Adrenal gland (tissue), 12 donors: Measurements from ENCODE around the gene TNFRSF19. TPM values are rescaled to one million over a fixed set of nuclear protein-coding genes. Genes with fewer than 3 reads are reported as not detected.

Experiments
- DNase-seq, 7 donors: peaks; one replicate each; pipeline ENCODE4 v3.0.0-alpha.2; 2019 to 2020
- H3K27ac ChIP-seq, 5 donors: fragments of 200-600 bp; sonication (generic) in 4 of 5; 1 replicate in 3 of 5; 2 replicates in 2 of 5; pipeline versions ENCODE4 v1.5.1 to v1.8.0; 2016 to 2020; ENCODE audit warnings: mild to moderate bottlenecking in 1 of 5
- H3K27me3 ChIP-seq: fragments of 200-600 bp; 2 replicates; pipeline ENCODE4 v1.8.0; 2021
- H3K36me3 ChIP-seq, 2 donors: fragments of 200-600 bp; replicated peaks in 1 of 2; 1 replicate in 1 of 2; 2 replicates in 1 of 2; pipeline versions ENCODE4 v1.5.1 to v1.8.0; 2018 to 2022
- H3K4me1 ChIP-seq, 2 donors: fragments of 200-600 bp; replicated peaks in 1 of 2; 1 replicate in 1 of 2; 2 replicates in 1 of 2; pipeline versions ENCODE4 v1.5.1 to v1.8.0; 2018 to 2021
- H3K4me3 ChIP-seq, 4 donors: fragments of 200-600 bp; sonication (generic) in 3 of 4; one replicate each; pipeline ENCODE4 v1.5.1; 2016 to 2018
- H3K9me3 ChIP-seq, 3 donors: fragments of 200-600 bp; sonication (generic) in 1 of 3; replicated peaks in 1 of 3; 1 replicate in 2 of 3; 2 replicates in 1 of 3; pipeline versions ENCODE4 v1.5.1 to v1.8.0; 2016 to 2021
- CTCF ChIP-seq, 6 experiments: fragments of 450-650 bp in 4 of 6; fragments of 200-600 bp in 2 of 6; sonication (generic) in 1 of 6; IDR thresholded peaks; 1 replicate in 5 of 6; 2 replicates in 1 of 6; pipeline versions ENCODE4 v1.5.1 to v1.8.0; 2016 to 2021; ENCODE audit warnings: antibody characterized with exemption in 6 of 6, mild to moderate bottlenecking in 2 of 6, moderate library complexity in 1 of 6
- POLR2A ChIP-seq, 2 donors: fragments of 450-650 bp; IDR thresholded peaks; one replicate each; pipeline ENCODE4 v1.6.1; 2017; ENCODE audit warnings: antibody characterized with exemption in 2 of 2, mild to moderate bottlenecking in 2 of 2, moderate library complexity in 1 of 2
- WGBS, 4 donors: extraction: QIAGEN DNeasy Blood & Tissue Kit in 2 of 4; methylation state at CpG; one replicate each; pipeline versions ENCODE4 v1.1.5 to v1.1.7; 2013 to 2017; 5-methylcytosine and 5-hydroxymethylcytosine counted together
- intact Hi-C, 2 donors: fragments of 100-400 bp; cut with DNase I; formaldehyde crosslinking; loops; one replicate each; pipeline versions ENCODE4 v1.14.1 to v1.15.0; 2022 to 2023
- polyA plus RNA-seq, 3 donors: library from polyadenylated mRNA; stranded (reverse); fragments of 200-250 nt in 2 of 3; fragments of 350-450 nt in 1 of 3; fragmentation: Illumina TruSeq in 1 of 3; extraction: RNeasy Lipid Tissue Mini Kit (QIAGEN cat#74804) in 1 of 3; gene quantifications; one replicate each; pipeline ENCODE4 v1.2.3, GENCODE V29; 2013 to 2014
- total RNA-seq, 9 donors: library from RNA; depleted of rRNA in 4 of 9; stranded (reverse); fragments of >200 nt in 4 of 9; fragments of 120-200 nt in 1 of 9; fragmentation: NEBNext Ultra II Directional in 1 of 9; extraction: Animal tissue kit (Norgen Biotek cat#: 25700) in 1 of 9; gene quantifications; one replicate each; pipeline versions ENCODE4 v1.1.0 to v1.2.4, GENCODE V29; 2013 to 2023
- donor health status: healthy with polysubstance abuse.
- donor health status: Bipolar disorder and iron deficiency.
- donor health status: DM: yes; HTN: yes; CAD: no.
- donor health status: DM: no; HTN: no; CAD: no.
- donor health status: DM: no; HTN: no; CAD: no.
- donor health status: DM: yes; HTN: yes; CAD: no.

The TNFRSF19 gene
- total and polyA plus RNA-seq, 12 donors: 0.88 to 6.7 (median 3.3) TPM

- no peak overlapping the region for H3K4me3 ChIP-seq
- H3K27me3 ChIP-seq: no peaks in the 10 kb centered on the region
- TF ChIP-seq POLR2A (IDR thresholded peaks at IDR 0.05) (no peak), CTCF (IDR thresholded peaks at IDR 0.05) (no peak)
- intact Hi-C loops: no loop called here
- H3K27ac ChIP-seq: no peak overlapping the region
- no peaks in the 10 kb centered on the region for H3K36me3 ChIP-seq
- 81 to 83% (median 81%) methylated on average over 3 of the region's 3 CpGs for WGBS, 4 donors
- H3K4me1 ChIP-seq: no peaks in the 10 kb centered on the region
- no peaks in the 10 kb centered on the region for H3K9me3 ChIP-seq
- no peak for DNase-seq
Observed at GRCh38 chr13:23600100-23600499, 29.9 kb downstream of the TNFRSF19 start.

- TF ChIP-seq CTCF (IDR thresholded peaks at IDR 0.05): no peak
- no peak for TF ChIP-seq POLR2A (IDR thresholded peaks at IDR 0.05)
- no peaks in the 10 kb centered on the region for H3K27me3 ChIP-seq
- intact Hi-C loops: no loop called here
Observed at GRCh38 chr13:23600534-23600933, 30.3 kb downstream of the TNFRSF19 start.

GRCh38 chr13:23605831-23606230 is 35.6 kb downstream of the TNFRSF19 start:
- Histone ChIP-seq H3K4me3 (no peak overlapping the region), H3K36me3 (no peaks in the 10 kb centered on the region), H3K4me1 (peaks cover 7 to 29% of the 10 kb centered on the region in 2 donors), H3K27ac (no peak overlapping the region), H3K9me3 (no peaks in the 10 kb centered on the region), H3K27me3 (no peaks in the 10 kb centered on the region)
- TF ChIP-seq POLR2A (IDR thresholded peaks at IDR 0.05): no peak
- TF ChIP-seq CTCF (IDR thresholded peaks at IDR 0.05): no peak
- DNase-seq: no peak
- 77 to 93% (median 80%) methylated on average over 3 of the region's 3 CpGs for WGBS, 4 donors
- intact Hi-C loops: no loop called here

More at GRCh38 chr13:23600534-23600933, 30.3 kb downstream of the TNFRSF19 start:
- H3K4me3 ChIP-seq: no peak overlapping the region
- no peaks in the 10 kb centered on the region for H3K4me1 ChIP-seq
- no peak overlapping the region for H3K27ac ChIP-seq
- no peaks in the 10 kb centered on the region for H3K9me3 ChIP-seq
- H3K36me3 ChIP-seq: no peaks in the 10 kb centered on the region
- DNase-seq: no peak

GRCh38 chr13:23608138-23608537 is 37.9 kb downstream of the TNFRSF19 start:
- H3K36me3 ChIP-seq: no peaks in the 10 kb centered on the region
- H3K27ac ChIP-seq: peak overlapping the region in 2 of 5 donors; percentile 41 to 66
- H3K4me1 ChIP-seq: peaks cover 7 to 29% of the 10 kb centered on the region in 2 donors
- 51 to 69% (median 66%) methylated on average over 3 of the region's 3 CpGs for WGBS, 4 donors
- no peak for DNase-seq
- intact Hi-C loops: no loop called here
- no peaks in the 10 kb centered on the region for H3K9me3 ChIP-seq
- no peak overlapping the region for H3K4me3 ChIP-seq
- TF ChIP-seq POLR2A (IDR thresholded peaks at IDR 0.05) (no peak), CTCF (IDR thresholded peaks at IDR 0.05) (no peak)
- H3K27me3 ChIP-seq: no peaks in the 10 kb centered on the region
